Memory B cell (primary cell): Measurements from ENCODE around the gene CALB2.

Experiments used
- ATAC-seq: fragments of 150-1000 bp; cut with Tn5 transposase; 2 replicates; pipeline ENCODE4 v1.10.0; 2021; ENCODE audit warnings: low read depth, mild to moderate bottlenecking, moderate library complexity
- DNase-seq, 2 donors: peaks; one replicate each; pipeline ENCODE4 v3.0.0; 2022; ENCODE audit warnings: low spot score in 2 of 2
- H3K27ac Mint-ChIP-seq: one replicate; pipeline ENCODE4 v1.8.0; 2022; ENCODE audit warnings: mild to moderate bottlenecking, moderate library complexity, mixed read lengths
- H3K27me3 Mint-ChIP-seq: one replicate; pipeline ENCODE4 v1.8.0; 2022; ENCODE audit warnings: mixed read lengths
- H3K36me3 Mint-ChIP-seq: one replicate; pipeline ENCODE4 v1.8.0; 2022; ENCODE audit warnings: mild to moderate bottlenecking, mixed read lengths
- H3K4me1 Mint-ChIP-seq: one replicate; pipeline ENCODE4 v1.8.0; 2022; ENCODE audit warnings: mixed read lengths
- H3K4me3 Mint-ChIP-seq: one replicate; pipeline ENCODE4 v1.8.0; 2022; ENCODE audit warnings: mild to moderate bottlenecking, moderate library complexity, mixed read lengths
- H3K9me3 Mint-ChIP-seq: one replicate; pipeline ENCODE4 v1.8.0; 2022; ENCODE audit warnings: mixed read lengths

Gene CALB2

GRCh38 chr16:71387045-71387871 is 28.7 kb downstream of the CALB2 start:
- Mint-ChIP-seq H3K27ac (no peak overlapping the region), H3K4me1 (peaks cover 3% of the 10 kb centered on the region), H3K9me3 (peaks cover 2% of the 10 kb centered on the region), H3K36me3 (no peaks in the 10 kb centered on the region), H3K4me3 (no peak overlapping the region), H3K27me3 (peaks cover 29% of the 10 kb centered on the region)
- no peak for DNase-seq
- no peak for ATAC-seq

GRCh38 chr16:71389330-71389729 is 30.8 kb downstream of the CALB2 start:
- DNase-seq (no peak), ATAC-seq (no peak)
- Mint-ChIP-seq H3K36me3 (no peaks in the 10 kb centered on the region), H3K4me1 (peaks cover 2% of the 10 kb centered on the region), H3K4me3 (no peak overlapping the region), H3K27ac (no peak overlapping the region), H3K27me3 (peaks cover 27% of the 10 kb centered on the region), H3K9me3 (peaks cover 1% of the 10 kb centered on the region)

GRCh38 chr16:71396594-71396993 is 38.1 kb downstream of the CALB2 start:
- Mint-ChIP-seq H3K36me3 (no peaks in the 10 kb centered on the region), H3K27ac (no peak overlapping the region), H3K4me1 (peaks cover 3% of the 10 kb centered on the region), H3K4me3 (no peak overlapping the region), H3K9me3 (no peaks in the 10 kb centered on the region), H3K27me3 (peaks cover 20% of the 10 kb centered on the region)
- DNase-seq, result no peak
- ATAC-seq, result no peak

GRCh38 chr16:71399801-71400563 is 41.5 kb downstream of the CALB2 start:
- no peak for ATAC-seq
- no peak for DNase-seq
- H3K4me1 Mint-ChIP-seq, result peaks cover 3% of the 10 kb centered on the region
- H3K36me3 Mint-ChIP-seq, result no peaks in the 10 kb centered on the region
- no peak overlapping the region for H3K27ac Mint-ChIP-seq
- H3K9me3 Mint-ChIP-seq, result peaks cover 3% of the 10 kb centered on the region
- H3K27me3 Mint-ChIP-seq, result peaks cover 20% of the 10 kb centered on the region
- H3K4me3 Mint-ChIP-seq, result no peak overlapping the region

GRCh38 chr16:71402007-71402406 is 43.5 kb downstream of the CALB2 start:
- no peak overlapping the region for H3K4me3 Mint-ChIP-seq
- H3K27ac Mint-ChIP-seq, result no peak overlapping the region
- peaks cover 3% of the 10 kb centered on the region for H3K4me1 Mint-ChIP-seq
- H3K27me3 Mint-ChIP-seq, result peaks cover 16% of the 10 kb centered on the region
- no peaks in the 10 kb centered on the region for H3K36me3 Mint-ChIP-seq
- DNase-seq, result no peak
- ATAC-seq, result no peak
- H3K9me3 Mint-ChIP-seq, result peaks cover 3% of the 10 kb centered on the region

GRCh38 chr16:71402674-71403073 is 44.2 kb downstream of the CALB2 start:
- Mint-ChIP-seq H3K27ac (no peak overlapping the region), H3K4me3 (no peak overlapping the region), H3K36me3 (no peaks in the 10 kb centered on the region), H3K27me3 (peaks cover 15% of the 10 kb centered on the region), H3K9me3 (peaks cover 3% of the 10 kb centered on the region), H3K4me1 (peaks cover 3% of the 10 kb centered on the region)
- DNase-seq (no peak), ATAC-seq (no peak)

GRCh38 chr16:71404364-71404763 is 45.8 kb downstream of the CALB2 start:
- H3K9me3 Mint-ChIP-seq, result peaks cover 3% of the 10 kb centered on the region
- no peak overlapping the region for H3K27ac Mint-ChIP-seq
- peaks cover 16% of the 10 kb centered on the region for H3K27me3 Mint-ChIP-seq
- H3K4me1 Mint-ChIP-seq, result peaks cover 3% of the 10 kb centered on the region
- ATAC-seq, result no peak
- H3K4me3 Mint-ChIP-seq, result no peak overlapping the region
- H3K36me3 Mint-ChIP-seq, result no peaks in the 10 kb centered on the region
- DNase-seq, result no peak

GRCh38 chr16:71406316-71406715 is 47.8 kb downstream of the CALB2 start:
- DNase-seq, result no peak
- no peak for ATAC-seq
- Mint-ChIP-seq H3K27me3 (peaks cover 17% of the 10 kb centered on the region), H3K36me3 (no peaks in the 10 kb centered on the region), H3K4me3 (no peak overlapping the region), H3K4me1 (no peaks in the 10 kb centered on the region), H3K9me3 (peaks cover 3% of the 10 kb centered on the region), H3K27ac (no peak overlapping the region)

- DNase-seq (no peak), ATAC-seq (no peak)
- Mint-ChIP-seq H3K4me1 (no peaks in the 10 kb centered on the region), H3K9me3 (peaks cover 3% of the 10 kb centered on the region), H3K27me3 (peaks cover 16% of the 10 kb centered on the region), H3K36me3 (no peaks in the 10 kb centered on the region), H3K27ac (no peak overlapping the region), H3K4me3 (no peak overlapping the region)
These were observed 48.2 kb downstream of the CALB2 start for GRCh38 chr16:71406724-71407123.

- ATAC-seq (no peak), DNase-seq (no peak)
- Mint-ChIP-seq H3K27ac (no peak overlapping the region), H3K27me3 (peaks cover 11% of the 10 kb centered on the region), H3K9me3 (peaks cover 3% of the 10 kb centered on the region), H3K4me3 (no peak overlapping the region), H3K4me1 (peaks cover 4% of the 10 kb centered on the region), H3K36me3 (no peaks in the 10 kb centered on the region)
These were observed 49.2 kb downstream of the CALB2 start for GRCh38 chr16:71407731-71408130.

- H3K4me3 Mint-ChIP-seq, result no peak overlapping the region
- no peak overlapping the region for H3K27ac Mint-ChIP-seq
- DNase-seq (no peak), ATAC-seq (no peak)
- H3K4me1 Mint-ChIP-seq, result peaks cover 6% of the 10 kb centered on the region
- H3K27me3 Mint-ChIP-seq, result peaks cover 13% of the 10 kb centered on the region
- H3K9me3 Mint-ChIP-seq, result peaks cover 3% of the 10 kb centered on the region
- H3K36me3 Mint-ChIP-seq, result no peaks in the 10 kb centered on the region
These were observed 50.0 kb downstream of the CALB2 start for GRCh38 chr16:71408536-71408935.

GRCh38 chr16:71409011-71409775 is 50.7 kb downstream of the CALB2 start:
- Mint-ChIP-seq H3K4me1 (peaks cover 6% of the 10 kb centered on the region), H3K4me3 (no peak overlapping the region), H3K9me3 (peaks cover 1% of the 10 kb centered on the region), H3K27me3 (peaks cover 17% of the 10 kb centered on the region), H3K27ac (no peak overlapping the region), H3K36me3 (no peaks in the 10 kb centered on the region)
- ATAC-seq, result no peak
- DNase-seq, result no peak

- Mint-ChIP-seq H3K4me3 (no peak overlapping the region), H3K27me3 (peaks cover 17% of the 10 kb centered on the region), H3K36me3 (no peaks in the 10 kb centered on the region), H3K4me1 (peaks cover 6% of the 10 kb centered on the region), H3K9me3 (no peaks in the 10 kb centered on the region), H3K27ac (no peak overlapping the region)
- DNase-seq (no peak), ATAC-seq (no peak)
These were observed 51.6 kb downstream of the CALB2 start for GRCh38 chr16:71410146-71410545.
